ENCODE measurements around the gene CYP4A11.
"Not testable (repeated sequence)": the region's sequence is repeated elsewhere in the genome, so short reads cannot be mapped to it uniquely, and the experiment has no call there.

Gene CYP4A11

GRCh38 chr1:46941135-46941694 lies at the start of gene CYP4A11:
Gene CYP4A11, minus strand, starts transcription at chr1:46941476. Its CDS starts 43 bp downstream, at chr1:46941433.
- DNase-seq, result no peak

- DNase-seq, result not testable (repeated sequence)
These were observed 49.3 kb upstream of the CYP4A11 start for GRCh38 chr1:46990541-46990940.

GRCh38 chr1:46983830-46984586 lies 42.7 kb upstream of the CYP4A11 start:
- DNase-seq, result no peak

- DNase-seq, result no peak
These were observed 42.0 kb upstream of the CYP4A11 start for GRCh38 chr1:46983166-46983829.

GRCh38 chr1:46969014-46969619 lies 27.8 kb upstream of the CYP4A11 start:
- DNase-seq, result no peak

- DNase-seq, result not testable (repeated sequence)
These were observed 21.0 kb upstream of the CYP4A11 start for GRCh38 chr1:46962272-46962671.

GRCh38 chr1:46961066-46961758 lies 19.9 kb upstream of the CYP4A11 start:
- DNase-seq, result no peak

GRCh38 chr1:46960250-46960649 lies 19.0 kb upstream of the CYP4A11 start:
- DNase-seq, result no peak

GRCh38 chr1:46955116-46955515 lies 13.8 kb upstream of the CYP4A11 start:
- DNase-seq, result not testable (repeated sequence)

GRCh38 chr1:46953847-46954246 lies 12.6 kb upstream of the CYP4A11 start:
- not testable (repeated sequence) for DNase-seq

- DNase-seq, result not testable (repeated sequence)
These were observed 8.1 kb upstream of the CYP4A11 start for GRCh38 chr1:46949417-46949666.

- DNase-seq, result no peak
These were observed 7.5 kb upstream of the CYP4A11 start for GRCh38 chr1:46948629-46949416.

- DNase-seq, result not testable (repeated sequence)
These were observed 6.4 kb upstream of the CYP4A11 start for GRCh38 chr1:46947706-46948105.

- DNase-seq, result no peak
These were observed 810 bp upstream of the CYP4A11 start for GRCh38 chr1:46942086-46942485.

GRCh38 chr1:46940307-46940706 lies 969 bp downstream of the CYP4A11 start:
- no peak for DNase-seq

- DNase-seq, result no peak
These were observed 4.0 kb downstream of the CYP4A11 start for GRCh38 chr1:46937270-46937669.

GRCh38 chr1:46936788-46937187 lies 4.5 kb downstream of the CYP4A11 start:
- DNase-seq, result no peak

GRCh38 chr1:46934852-46935251 lies 6.4 kb downstream of the CYP4A11 start:
- DNase-seq, result not testable (repeated sequence)

GRCh38 chr1:46932020-46932419 lies 9.3 kb downstream of the CYP4A11 start:
- not testable (repeated sequence) for DNase-seq

- DNase-seq, result no peak
These were observed 10.1 kb downstream of the CYP4A11 start for GRCh38 chr1:46931151-46931550.

GRCh38 chr1:46927249-46927835 lies 13.9 kb downstream of the CYP4A11 start:
- DNase-seq, result no peak

- DNase-seq, result no peak
These were observed 30.5 kb downstream of the CYP4A11 start for GRCh38 chr1:46910790-46911189.
